HG02678 (cell line): Measurements from ENCODE around the gene AADACL2.

Experiments
- ATAC-seq: cut with Tn5 transposase; IDR thresholded peaks from one replicate; pipeline ENCODE4 v1.9.1; 2021; ENCODE audit warnings: mild to moderate bottlenecking, moderate library complexity; ENCODE audit not compliant: unreplicated experiment

AADACL2 gene

DNA sequence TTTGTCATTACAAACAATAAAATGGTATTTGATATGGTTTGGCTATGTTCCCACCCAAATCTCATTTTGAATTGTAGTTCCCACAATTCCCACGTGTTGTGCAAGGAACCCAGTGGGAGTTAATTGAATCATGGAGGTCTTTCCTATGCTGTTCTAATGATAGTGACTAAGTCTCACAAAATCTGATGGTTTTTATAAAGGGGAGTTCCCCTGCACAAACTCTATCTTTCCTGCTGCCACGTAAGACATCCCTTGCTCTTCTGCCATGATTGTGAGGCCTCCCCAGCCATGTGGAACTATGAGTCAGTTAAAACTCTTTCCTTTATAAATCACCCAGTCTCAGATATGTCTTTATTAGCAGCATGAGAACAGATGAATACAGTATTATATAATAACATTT lies 64.7 kb downstream of the AADACL2 start:
- ATAC-seq = no peak

DNA sequence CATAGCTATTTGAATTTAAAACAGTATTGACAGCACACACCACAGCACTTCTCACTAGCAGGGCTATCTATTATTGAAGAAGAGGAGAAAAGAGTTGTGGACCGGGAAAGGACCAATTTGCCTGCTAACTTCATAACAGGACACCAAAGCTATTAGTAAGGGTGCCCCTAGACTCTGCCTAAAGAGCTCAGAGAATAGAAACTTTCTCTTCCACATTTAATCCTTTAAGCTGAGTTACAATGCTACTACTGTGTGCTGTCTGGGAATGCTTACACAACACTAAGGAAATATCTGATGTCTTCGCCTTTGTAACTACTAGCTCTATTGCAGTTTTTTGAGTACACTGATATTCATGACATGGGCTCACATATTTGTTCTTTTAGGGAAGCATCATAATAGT lies 66.7 kb downstream of the AADACL2 start:
- ATAC-seq = no peak

DNA sequence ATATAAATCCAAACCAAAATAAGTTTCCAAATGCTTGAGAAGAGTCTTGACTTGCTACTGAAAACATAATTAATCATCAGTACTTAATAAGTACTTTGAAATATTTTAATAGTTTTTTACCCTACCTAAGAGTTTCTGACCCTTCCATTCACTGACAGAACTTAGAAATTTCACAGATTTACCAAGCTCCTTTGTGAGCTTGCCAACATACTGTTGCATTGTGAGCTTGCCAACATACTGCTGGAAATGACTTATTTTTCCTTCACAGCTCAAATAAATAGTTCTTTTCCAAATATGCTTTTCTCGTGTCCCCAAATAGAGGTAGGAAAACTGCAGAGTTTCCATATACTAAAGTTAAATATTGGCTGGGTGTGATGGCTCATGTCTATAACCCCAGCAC lies 70.5 kb downstream of the AADACL2 start:
- no peak for ATAC-seq

DNA sequence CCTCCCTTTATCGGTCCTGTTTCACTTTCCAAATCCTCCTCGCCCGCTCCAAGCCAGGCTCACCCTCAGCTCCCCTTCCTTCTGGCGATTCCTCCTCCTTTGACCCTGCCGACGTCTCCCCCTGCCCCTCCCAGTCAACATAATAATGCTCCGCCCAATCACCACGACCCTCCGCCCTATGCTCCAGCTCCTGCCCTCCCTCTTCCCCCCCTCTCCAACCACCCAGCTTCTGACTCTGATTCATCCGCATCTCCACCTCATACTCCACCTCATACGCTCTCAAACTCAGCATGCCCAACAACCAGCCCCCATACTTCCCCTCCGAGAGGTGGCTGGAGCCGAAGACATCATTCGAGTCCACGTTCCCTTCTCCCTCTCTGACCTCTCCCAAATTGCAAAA lies 73.1 kb downstream of the AADACL2 start:
- no peak for ATAC-seq
